GM18517 (cell line): Measurements from ENCODE around the gene CWH43.
A peak's percentile ranks its signal among the peaks of the same experiment; 100 is the strongest.
"Not testable (repeated sequence)": the region's sequence is repeated elsewhere in the genome, so short reads cannot be mapped to it uniquely, and the experiment has no call there.

Experiments used
- ATAC-seq: cut with Tn5 transposase; IDR thresholded peaks from one replicate; pipeline ENCODE4 v1.9.1; 2021; ENCODE audit warnings: mild to moderate bottlenecking, moderate library complexity; ENCODE audit not compliant: unreplicated experiment

The CWH43 gene

DNA sequence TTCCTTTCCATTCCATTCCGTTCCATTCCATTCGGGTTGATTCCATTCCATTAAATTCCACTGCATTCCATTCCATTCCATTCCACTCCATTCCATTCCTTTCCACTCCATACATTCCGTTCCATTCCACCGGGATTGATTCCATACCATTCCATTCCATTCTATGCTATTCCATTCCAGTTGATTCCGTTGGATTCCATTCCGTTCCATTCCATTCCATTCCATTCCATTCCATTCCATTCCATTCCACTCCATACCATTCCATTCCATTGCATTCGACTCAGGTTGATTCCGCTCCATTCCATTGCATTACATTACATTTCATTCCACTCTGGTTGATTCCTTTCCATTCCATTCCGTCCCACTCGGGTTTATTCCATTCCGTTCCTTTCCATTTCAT, 110.1 kb downstream of the CWH43 start:
- ATAC-seq = not testable (repeated sequence)

DNA sequence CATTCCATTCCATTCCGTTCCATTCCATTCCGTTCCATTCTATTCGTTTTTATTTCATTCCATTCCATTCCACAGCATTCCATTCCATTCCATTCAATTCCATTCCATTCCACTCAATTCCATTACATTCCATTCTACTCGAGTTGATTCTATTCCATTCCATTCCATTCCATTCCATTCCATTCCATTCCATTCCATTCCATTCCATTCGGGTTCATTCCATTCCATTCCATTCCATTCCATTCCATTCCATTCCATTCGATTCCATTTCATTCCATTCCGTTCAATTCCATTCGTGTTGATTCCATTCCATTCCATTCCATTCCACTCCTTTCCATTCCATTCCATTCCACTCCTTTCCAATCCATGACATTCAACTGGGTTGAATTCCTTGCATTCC, 110.6 kb downstream of the CWH43 start:
- ATAC-seq = peak; percentile 41

DNA sequence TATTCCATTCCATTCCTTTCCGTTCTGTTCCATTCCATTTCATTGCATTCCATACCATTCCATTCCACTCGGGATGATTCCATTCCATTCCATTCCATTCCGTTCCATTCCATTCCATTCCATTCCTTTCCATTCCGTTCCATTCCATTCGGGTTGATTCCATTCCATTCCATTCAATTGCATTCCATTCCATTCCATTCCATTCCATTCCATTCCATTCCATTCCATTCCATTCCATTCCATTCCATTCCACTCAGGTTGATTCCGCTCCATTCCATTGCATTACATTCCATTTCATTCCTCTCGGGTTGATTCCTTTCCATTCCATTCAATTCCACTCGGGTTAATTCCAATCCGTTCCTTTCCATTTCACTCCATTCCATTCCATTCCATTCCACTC, 111.0 kb downstream of the CWH43 start:
- ATAC-seq = peak; percentile 28

DNA sequence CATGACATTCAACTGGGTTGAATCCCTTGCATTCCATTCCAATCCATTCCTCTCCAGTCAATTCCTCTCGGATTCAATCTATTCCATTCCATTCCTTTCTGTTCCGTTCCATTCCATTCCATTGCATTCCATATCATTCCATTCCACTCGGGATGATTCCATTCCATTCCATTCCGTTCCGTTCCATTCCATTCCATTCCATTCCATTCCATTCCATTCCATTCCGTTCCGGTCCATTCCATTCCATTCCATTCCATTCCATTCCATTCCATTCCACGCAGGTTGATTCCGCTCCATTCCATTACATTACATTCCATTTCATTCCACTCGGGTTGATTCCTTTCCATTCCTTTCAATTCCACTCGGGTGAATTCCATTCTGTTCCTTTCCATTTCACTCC, 111.4 kb downstream of the CWH43 start:
- ATAC-seq = not testable (repeated sequence)

DNA sequence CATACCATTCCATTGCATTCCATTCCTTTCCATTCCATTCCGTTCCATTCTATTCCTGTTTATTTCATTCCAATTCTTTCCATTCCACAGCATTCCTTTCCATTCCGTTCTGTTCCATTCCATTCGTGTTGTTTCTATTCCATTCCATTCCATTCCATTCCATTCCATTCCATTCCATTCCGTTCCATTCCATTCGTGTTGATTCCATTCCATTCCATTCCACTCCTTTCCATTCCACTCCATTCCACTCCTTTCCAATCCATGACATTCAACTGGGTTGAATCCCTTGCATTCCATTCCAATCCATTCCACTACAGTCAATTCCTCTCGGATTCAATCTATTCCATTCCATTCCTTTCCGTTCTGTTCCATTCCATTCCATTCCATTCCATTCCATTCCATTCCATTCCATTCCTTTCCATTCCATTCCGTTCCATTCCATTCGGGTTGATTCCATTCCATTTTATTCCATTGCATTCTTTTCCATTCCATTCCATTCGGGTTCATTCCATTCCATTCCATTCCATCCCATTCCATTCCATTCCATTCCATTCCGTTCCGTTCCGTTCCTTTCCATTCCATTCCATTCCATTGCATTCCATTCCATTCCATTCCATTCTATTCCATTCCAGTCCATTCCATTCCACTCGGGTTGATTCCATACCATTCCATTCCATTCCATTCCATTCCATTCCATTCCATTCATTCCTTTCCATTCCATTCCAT, 112.1 kb downstream of the CWH43 start:
- not testable (repeated sequence) for ATAC-seq

DNA sequence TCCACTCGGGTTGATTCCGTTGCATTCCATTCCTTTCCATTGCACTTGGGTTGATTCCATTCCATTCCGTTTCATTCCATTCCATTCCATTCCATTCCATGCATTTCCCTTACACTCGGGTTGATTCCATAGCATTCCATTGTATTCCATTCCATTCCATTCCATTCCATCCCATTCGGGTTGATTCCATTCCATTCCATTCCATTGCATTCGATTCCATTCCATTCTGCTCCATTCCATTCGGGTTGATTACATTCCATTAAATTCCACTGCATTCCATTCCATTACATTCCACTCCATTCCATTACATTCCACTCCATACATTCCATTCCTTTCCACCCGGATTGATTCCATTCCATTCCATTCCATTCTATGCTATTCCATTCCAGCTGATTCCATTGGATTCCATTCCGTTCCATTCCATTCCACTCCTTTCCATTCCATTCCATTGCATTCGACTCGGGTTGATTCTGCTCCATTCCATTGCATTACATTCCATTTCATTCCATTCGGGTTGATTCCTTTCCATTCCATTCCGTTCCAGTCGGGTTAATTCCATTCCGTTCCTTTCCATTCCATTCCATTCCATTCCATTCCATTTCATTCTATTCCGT, 113.9 kb downstream of the CWH43 start:
- not testable (repeated sequence) for ATAC-seq

DNA sequence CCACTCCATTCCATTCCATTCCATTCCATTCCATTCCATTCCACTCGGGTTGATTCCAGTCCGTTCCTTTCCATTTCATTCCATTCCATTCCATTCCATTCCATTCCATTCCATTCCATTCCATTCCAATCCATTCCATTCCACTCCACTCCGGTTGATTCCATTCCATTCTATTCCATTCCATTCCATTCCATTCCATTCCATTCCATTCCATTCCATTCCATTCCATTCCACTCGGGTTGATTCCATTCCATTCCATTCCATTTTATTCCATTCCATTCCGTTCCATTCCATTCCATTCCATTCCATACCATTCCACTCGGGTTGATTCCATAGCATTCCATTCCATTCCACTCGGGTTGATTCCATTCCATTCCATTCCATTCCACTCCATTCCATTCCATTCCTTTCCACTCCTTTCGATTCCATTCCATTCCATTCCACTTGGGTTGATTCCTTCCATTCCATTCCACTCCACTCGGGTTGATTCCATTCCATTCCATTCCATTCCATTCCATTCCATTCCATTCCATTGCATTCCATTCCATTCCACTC, 116.3 kb downstream of the CWH43 start:
- peak; percentile 39 for ATAC-seq

DNA sequence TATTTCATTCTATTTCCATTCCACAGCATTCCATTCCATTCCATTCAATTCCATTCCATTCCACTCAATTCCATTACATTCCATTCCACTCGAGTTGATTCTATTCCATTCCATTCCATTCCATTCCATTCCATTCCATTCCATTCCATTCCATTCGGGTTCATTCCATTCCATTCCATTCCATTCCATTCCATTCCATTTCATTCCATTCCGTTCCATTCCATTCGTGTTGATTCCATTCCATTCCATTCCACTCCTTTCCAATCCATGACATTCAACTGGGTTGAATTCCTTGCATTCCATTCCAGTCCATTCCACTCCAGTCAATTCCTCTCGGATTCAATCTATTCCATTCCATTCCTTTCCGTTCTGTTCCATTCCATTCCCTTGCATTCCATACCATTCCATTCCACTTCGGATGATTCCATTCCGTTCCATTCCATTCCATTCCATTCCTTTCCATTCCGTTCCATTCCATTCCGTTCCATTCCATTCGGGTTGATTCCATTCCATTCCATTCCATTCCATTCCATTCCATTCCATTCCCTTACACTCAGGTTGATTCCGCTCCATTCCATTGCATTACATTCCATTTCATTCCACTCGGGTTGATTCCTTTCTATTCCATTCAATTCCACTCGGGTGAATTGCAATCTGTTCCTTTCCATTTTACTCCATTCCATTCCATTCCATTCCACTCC, 117.5 kb downstream of the CWH43 start:
- ATAC-seq = peak; percentile 19

DNA sequence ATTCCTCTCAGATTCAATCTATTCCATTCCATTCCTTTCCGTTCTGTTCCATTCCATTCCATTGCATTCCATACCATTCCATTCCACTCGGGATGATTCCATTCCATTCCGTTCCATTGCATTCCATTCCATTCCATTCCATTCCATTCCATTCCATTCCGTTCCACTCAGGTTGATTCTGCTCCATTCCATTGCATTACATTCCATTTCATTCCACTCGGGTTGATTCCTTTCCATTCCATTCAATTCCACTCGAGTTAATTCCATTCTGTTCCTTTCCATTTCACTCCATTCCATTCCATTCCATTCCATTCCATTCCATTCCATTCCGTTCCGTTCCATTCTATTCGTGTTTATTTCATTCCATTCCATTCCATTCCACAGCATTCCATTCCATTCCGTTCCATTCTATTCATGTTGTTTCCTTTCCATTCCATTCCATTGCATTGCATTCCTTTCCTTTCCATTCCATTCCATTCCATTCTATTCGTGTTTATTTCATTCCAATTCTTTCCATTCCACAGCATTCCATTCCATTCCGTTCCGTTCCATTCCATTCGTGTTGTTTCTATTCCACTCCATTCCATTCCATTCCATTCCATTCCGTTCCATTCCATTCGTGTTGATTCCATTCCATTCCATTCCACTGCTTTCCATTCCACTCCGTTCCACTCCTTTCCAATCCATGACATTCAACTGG, 118.3 kb downstream of the CWH43 start:
- not testable (repeated sequence) for ATAC-seq

DNA sequence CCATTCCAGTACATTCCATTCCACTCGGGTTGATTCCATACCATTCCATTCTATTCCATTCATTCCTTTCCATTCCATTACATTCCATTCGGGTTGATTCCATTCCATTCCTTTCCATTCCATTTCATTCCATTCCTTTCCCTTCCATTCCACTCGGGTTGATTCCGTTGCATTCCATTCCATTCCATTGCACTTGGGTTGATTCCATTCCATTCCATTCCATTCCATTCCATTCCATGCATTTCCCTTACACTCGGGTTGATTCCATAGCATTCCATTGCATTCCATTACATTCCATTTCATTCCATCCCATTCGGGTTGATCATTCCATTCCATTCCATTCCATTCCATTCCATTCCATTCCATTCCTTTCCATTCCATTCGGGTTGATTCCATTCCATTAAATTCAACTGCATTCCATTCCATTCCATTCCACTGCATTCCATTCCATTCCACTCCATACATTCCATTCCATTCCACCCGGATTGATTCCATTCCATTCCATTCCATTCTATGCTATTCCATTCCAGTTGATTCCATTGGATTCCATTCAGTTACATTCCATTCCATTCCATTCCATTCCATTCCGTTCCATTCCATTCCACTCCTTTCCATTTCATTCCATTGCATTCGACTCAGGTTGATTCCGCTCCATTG, 119.3 kb downstream of the CWH43 start:
- not testable (repeated sequence) for ATAC-seq

DNA sequence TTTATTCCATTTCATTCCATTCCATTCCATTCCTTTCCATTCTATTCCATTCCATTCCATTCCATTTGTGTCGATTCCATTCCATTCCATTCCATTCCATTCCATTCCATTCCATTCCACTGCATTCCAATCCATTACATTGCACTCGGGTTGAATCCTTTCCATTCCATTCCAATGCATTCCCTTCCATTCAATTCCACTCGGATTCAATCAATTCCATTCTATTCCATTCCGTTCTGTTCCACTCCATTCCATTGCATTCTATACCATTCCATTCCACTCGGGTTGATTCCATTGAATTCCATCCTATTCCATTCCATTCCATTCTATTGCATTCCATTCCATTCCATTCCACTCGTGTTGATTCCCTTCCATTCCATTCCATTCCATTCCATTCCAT, 121.2 kb downstream of the CWH43 start:
- not testable (repeated sequence) for ATAC-seq

DNA sequence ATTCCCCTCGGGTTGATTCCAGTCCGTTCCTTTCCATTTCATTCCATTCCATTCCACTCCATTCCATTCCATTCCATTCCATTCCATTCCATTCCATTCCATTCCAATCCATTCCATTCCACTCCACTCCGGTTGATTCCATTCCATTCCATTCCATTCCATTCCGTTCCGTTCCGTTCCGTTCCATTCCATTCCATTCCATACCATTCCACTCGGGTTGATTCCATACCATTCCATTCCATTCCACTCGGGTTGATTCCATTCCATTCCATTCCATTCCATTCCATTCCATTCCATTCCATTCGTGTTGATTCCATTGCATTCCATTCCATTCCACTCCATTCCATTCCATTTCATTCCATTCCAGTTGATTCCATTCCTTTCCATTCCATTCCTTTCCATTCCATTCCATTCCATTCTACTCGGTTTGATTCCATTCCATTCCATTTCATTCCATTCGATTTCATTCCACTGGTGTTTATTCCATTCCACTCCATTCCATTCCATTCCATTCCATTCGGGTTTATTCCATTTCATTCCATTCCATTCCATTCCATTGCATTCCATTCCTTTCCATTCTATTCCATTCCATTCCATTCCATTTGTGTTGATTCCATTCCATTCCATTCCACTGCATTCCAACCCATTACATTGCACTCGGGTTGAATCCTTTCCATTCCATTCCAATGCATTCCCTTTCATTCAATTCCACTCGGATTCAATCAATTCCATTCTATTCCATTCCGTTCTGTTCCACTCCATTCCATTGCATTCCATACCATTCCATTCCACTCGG, 122.3 kb downstream of the CWH43 start:
- peak; percentile 46 for ATAC-seq

DNA sequence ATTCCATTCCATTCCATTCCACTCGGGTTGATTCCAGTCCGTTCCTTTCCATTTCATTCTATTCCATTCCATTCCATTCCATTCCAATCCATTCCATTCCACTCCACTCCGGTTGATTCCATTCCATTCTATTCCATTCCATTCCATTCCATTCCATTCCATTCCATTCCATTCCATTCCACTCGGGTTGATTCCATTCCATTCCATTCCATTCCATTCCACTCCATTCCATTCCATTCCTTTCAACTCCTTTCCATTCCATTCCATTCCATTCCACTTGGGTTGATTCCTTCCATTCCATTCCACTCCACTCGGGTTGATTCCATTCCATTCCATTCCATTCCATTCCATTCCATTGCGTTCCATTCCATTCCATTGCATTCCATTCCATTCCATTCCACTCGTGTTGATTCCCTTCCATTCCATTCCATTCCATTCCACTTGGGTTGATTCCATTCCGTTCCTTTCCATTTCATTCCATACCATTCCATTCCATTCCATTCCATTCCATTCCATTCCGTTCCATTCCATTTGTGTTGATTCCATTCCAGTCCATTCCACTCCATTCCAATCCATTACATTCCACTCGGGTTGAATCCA, 123.6 kb downstream of the CWH43 start:
- peak; percentile 40 for ATAC-seq

DNA sequence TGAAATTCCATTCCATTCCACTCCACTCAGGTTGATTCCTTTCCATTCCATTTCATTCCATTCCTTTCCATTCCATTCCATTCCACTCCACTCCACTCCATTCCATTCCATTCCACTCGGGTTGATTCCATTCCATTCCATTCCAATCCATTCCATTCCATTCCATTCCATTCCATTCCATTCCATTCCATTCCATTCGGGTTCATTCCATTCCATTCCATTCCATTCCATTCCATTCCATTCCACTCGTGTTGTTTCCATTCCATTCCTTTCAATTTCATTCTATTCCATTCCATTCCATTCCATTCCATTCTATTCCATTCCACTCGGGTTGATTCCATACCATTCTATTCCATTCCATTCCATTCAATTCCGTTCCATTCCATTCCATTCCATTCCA, 124.5 kb downstream of the CWH43 start:
- peak; percentile 49 for ATAC-seq
